IPS-20b (cell line): ENCODE results near the gene DIAPH2.

Source experiments
- H3K27ac ChIP-seq: one replicate; pipeline ENCODE4 v1.5.1; 2013; ENCODE audit warnings: low read length
- H3K27me3 ChIP-seq: 2 replicates; pipeline ENCODE4 v1.6.1; 2013; ENCODE audit warnings: mild to moderate bottlenecking, low read length, inconsistent platforms; ENCODE audit not compliant: insufficient read depth
- H3K36me3 ChIP-seq: 2 replicates; pipeline ENCODE4 v1.6.1; 2013; ENCODE audit warnings: low read depth, mild to moderate bottlenecking, inconsistent platforms, low read length, moderate library complexity; ENCODE audit not compliant: insufficient read depth
- H3K4me1 ChIP-seq: 2 replicates; pipeline ENCODE4 v1.6.1; 2013; ENCODE audit warnings: mild to moderate bottlenecking, control low read depth, inconsistent platforms, low read length, moderate library complexity; ENCODE audit not compliant: insufficient read depth
- H3K4me3 ChIP-seq: 2 replicates; pipeline ENCODE4 v1.5.1; 2013; ENCODE audit warnings: mild to moderate bottlenecking, low read length, inconsistent platforms
- H3K9ac ChIP-seq: 2 replicates; pipeline ENCODE4 v1.6.1; 2013; ENCODE audit warnings: low read depth, mild to moderate bottlenecking, inconsistent platforms, low read length, moderate library complexity
- H3K9me3 ChIP-seq: 2 replicates; pipeline ENCODE4 v1.6.1; 2013; ENCODE audit warnings: mild to moderate bottlenecking, low read depth, low read length, inconsistent platforms; ENCODE audit not compliant: insufficient read depth

DIAPH2 gene

DNA sequence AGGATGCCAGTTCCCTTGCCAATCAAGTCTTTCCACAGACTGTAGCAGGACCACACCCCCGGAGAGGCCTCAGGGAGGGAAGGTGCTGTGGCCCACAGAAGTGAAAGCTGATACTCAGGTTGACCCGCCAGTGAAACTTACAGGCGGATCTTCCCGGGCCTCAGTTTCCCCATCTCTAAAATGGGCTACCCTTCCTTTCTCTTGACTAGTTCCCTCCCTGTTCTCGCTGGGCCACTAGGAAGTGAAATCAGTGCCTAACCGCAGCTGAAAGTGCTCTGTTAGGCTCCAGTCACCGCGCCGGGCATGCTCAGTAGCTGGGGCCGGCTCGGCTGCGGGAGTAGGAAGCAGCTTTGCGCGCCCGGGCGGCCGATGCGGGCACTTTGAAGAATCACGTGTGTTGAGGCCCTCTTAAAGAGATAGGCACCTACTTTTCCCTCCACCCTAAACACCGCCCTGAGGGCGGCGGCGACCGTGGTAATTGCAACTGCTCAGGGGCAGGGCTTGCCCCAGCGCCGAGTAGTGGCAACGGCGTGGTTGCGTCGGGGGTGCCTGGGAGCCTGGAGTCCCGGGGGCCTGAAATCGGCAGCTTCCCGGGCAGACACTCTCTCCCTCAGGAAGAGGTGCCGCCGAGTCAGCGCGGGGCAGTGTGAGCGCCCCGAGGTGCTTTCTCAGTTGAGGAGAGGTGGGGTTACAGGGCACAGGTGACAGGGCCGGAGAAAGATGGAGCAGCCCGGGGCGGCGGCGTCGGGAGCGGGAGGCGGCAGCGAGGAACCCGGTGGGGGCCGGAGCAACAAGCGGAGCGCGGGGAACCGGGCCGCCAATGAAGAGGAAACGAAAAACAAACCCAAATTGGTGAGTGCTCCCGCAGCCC is at the start of gene DIAPH2:
TSS of gene DIAPH2 (plus strand) at position 504 of the 871 bp plus-strand sequence.
- Histone ChIP-seq H3K4me3 (peak within 1 kb of the TSS; percentile 79), H3K27ac (no peak within 1 kb of the TSS), H3K9me3 (no peaks in the 10 kb centered on the region), H3K9ac (peak within 1 kb of the TSS; percentile 68; the same call in 1 of the 2 replicates), H3K27me3 (peaks cover 7% of the 10 kb centered on the region; the same call in 1 of the 2 replicates), H3K36me3 (no peaks in the 10 kb centered on the region), H3K4me1 (peaks cover 3% of the 10 kb centered on the region; the same call in 1 of the 2 replicates)

DNA sequence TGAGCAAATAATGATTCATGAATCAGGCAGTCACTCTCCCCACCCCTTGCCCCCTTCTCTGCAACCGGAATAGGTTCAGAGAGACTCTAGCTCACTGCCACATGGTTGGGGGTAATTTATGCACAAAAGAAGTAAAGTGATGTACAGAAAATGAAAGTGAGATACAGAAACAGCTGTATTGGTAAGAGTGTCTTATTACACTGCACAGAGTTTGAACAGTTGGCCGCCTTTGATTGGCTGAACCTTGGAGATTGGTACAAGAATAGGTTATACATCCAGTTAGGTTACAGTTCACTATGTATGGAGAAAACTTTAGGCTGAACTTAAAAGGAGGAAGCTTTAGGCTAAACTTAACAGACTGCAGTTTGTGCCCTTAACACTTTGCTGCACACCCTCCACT is 34.6 kb upstream of the DIAPH2 start:
- no peaks in the 10 kb centered on the region for H3K9me3 ChIP-seq
- no peak overlapping the region for H3K4me3 ChIP-seq
- no peaks in the 10 kb centered on the region for H3K27me3 ChIP-seq
- no peak overlapping the region for H3K27ac ChIP-seq
- no peak overlapping the region for H3K9ac ChIP-seq
- H3K36me3 ChIP-seq, result no peaks in the 10 kb centered on the region
- H3K4me1 ChIP-seq, result no peaks in the 10 kb centered on the region

DNA sequence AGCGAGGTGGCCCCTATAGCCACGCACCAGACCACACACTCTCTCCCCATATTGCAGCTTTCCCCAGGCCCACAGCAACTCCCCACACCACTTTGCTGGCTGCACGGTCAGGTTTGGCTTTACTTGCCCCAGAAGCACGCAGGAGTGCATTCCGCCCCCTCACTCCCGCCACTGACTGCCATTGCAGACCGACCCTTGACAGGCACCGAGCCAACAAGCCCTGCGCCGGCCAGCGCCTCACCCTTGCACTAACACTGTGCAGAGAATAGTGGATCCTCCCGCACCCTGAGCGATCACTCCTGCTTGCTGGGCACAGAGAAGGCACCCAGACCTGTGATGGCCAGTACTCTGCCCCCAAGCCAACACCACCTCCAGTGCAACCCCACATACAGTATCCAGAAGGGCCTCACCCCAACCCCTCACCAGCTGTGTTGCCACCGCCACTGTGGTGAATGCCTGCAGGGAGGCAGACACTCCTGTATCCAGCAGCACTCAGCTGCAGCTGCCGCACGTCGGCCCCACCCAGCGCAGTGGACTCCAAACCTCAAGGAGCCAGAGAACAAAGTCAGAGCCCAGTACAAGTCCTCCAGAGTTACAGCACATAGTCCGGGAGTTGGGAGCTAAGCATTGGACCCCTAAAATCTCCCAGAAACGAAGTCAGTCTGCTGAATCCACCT is 28.6 kb upstream of the DIAPH2 start:
- H3K36me3 ChIP-seq, result no peaks in the 10 kb centered on the region
- no peaks in the 10 kb centered on the region for H3K4me1 ChIP-seq
- no peaks in the 10 kb centered on the region for H3K27me3 ChIP-seq
- H3K9me3 ChIP-seq, result no peaks in the 10 kb centered on the region
- H3K4me3 ChIP-seq, result no peak overlapping the region
- H3K27ac ChIP-seq, result no peak overlapping the region
- no peak overlapping the region for H3K9ac ChIP-seq

DNA sequence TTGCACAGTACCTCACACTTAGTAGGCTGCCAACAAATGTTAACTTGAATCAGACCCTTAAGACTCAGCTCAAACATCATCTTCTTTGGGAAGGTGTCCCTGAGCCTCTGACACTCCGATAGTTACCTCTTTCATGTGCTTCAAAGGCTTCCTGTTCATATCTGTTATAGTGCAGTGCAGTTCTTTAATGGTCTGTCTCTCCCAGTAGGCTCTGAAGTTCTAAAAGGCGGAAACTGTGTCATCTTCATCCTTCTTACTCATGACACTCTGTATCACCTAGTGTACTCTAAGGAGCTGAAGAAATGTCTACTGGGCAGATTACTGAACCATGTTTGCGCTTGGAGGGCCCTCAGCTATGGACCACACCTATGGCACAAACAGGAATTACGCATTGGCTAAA is 2.1 kb upstream of the DIAPH2 start:
- Histone ChIP-seq H3K9ac (no peak overlapping the region), H3K36me3 (no peaks in the 10 kb centered on the region), H3K4me3 (no peak overlapping the region), H3K9me3 (no peaks in the 10 kb centered on the region), H3K27me3 (peaks cover 7% of the 10 kb centered on the region; the same call in 1 of the 2 replicates), H3K27ac (no peak overlapping the region), H3K4me1 (no peaks in the 10 kb centered on the region)

DNA sequence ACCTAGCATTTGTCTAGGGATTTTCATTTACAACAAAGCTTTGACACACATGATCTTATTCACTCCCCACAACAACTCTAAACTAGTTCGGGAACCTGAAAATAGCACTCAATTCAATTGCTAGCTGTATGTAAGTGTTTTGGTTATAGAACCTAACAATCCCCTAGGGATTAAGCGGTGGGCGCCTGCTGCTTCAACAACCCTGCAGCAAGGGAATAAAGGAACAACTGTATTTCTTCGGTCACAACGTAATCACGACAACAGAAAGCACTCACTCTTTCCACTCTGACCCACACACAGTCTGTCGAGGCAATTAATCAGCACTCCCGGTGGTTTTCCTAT is 674 bp upstream of the DIAPH2 start:
- H3K4me1 ChIP-seq, result no peaks in the 10 kb centered on the region; the same call in 1 of the 2 replicates
- H3K36me3 ChIP-seq, result no peaks in the 10 kb centered on the region
- peak overlapping the region; percentile 79; the same call in 1 of the 2 replicates for H3K4me3 ChIP-seq
- no peak overlapping the region for H3K9ac ChIP-seq
- H3K27ac ChIP-seq, result no peak overlapping the region
- no peaks in the 10 kb centered on the region for H3K9me3 ChIP-seq
- peaks cover 7% of the 10 kb centered on the region; the same call in 1 of the 2 replicates for H3K27me3 ChIP-seq

DNA sequence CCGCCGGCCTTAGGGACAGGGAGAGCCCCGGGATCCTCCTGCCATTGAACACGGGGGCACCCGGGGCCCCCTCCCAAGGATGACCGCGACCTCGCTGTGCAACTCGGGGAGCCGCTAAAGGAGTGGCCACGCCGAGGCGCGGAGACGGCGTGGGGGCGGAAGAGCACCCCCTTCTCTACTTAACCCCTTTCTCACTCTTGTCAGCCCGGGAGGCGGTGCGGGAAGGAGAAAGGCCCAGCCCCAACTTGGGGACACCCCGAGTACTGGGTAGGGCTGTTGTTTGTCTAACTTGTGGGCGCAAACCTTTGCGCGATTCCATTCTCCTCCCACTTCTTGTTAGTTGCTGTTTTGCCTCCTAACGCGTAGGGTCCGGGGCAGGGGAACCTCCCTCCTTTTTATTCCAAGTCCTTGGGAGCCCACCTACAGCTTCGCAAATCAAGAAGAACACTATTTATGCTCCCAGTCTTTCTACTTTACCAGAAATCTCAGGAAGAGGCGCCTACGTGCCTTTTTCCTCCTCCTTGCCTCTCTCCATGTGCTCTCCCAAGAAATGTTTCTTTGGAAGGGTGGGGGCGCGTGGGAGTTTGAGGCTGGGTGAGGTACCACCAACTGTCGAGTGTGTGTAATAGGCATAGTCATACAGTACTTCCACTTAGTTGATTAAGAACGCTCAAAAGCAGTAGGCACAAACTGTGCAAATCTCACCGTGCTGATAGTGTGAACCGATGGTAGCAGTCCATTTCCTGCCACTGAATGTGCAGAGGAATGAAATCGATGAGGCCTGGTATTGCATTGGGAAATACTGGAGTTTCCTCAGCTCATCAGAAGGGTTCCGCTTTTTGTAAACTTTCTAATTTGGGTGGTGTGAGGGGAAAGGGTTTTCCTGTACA is 813 bp downstream of the DIAPH2 start:
- Histone ChIP-seq H3K36me3 (no peaks in the 10 kb centered on the region), H3K9me3 (no peaks in the 10 kb centered on the region), H3K4me3 (peak overlapping the region; percentile 79), H3K9ac (peak overlapping the region; percentile 68; the same call in 1 of the 2 replicates), H3K4me1 (peaks cover 5% of the 10 kb centered on the region; the same call in 1 of the 2 replicates), H3K27me3 (peaks cover 7% of the 10 kb centered on the region; the same call in 1 of the 2 replicates), H3K27ac (no peak overlapping the region)

DNA sequence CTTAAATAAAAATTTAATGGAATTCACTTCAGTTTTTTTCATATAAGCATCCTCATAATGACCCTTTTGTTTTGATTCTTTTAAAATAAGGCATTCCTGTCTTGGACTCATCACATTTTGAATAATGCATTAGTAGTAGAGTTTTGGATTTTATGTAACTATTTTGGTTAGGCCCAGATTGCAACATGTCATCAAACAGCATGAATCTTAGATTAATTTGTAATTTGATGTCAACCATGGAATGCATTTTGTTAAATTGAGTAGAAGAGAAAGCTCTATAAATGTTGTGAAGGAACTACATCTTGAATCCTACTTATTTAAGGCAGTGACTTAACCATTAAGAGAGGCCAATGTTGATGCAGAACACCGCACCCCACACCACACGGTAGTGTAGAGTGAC is 3.1 kb downstream of the DIAPH2 start:
- Histone ChIP-seq H3K9me3 (no peaks in the 10 kb centered on the region), H3K27ac (no peak overlapping the region), H3K4me3 (no peak overlapping the region), H3K4me1 (peaks cover 9% of the 10 kb centered on the region; the same call in 1 of the 2 replicates), H3K27me3 (peaks cover 7% of the 10 kb centered on the region; the same call in 1 of the 2 replicates), H3K9ac (no peak overlapping the region), H3K36me3 (no peaks in the 10 kb centered on the region)

DNA sequence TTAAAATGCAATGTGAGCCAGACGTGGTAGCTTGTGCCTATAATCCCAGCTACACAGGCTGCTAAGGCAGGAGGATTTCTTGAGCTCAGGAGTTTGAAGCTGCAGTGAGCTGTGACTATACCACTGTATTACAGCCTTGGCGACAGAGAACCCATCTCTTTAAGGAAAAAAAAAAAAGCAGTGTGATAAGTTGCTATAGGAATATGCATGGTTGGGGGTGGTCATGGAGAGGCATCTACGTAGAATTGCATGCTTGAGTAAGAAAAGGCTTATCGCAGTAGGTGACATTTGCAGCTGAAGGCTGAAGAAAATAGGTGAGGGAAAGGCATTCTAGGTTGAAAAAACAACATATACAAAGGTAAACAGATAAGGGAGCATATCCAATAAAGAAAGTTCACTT is 4.1 kb downstream of the DIAPH2 start:
- H3K4me1 ChIP-seq, result peaks cover 9% of the 10 kb centered on the region; the same call in 1 of the 2 replicates
- H3K9me3 ChIP-seq, result no peaks in the 10 kb centered on the region
- peak overlapping the region; percentile 84 for H3K27ac ChIP-seq
- H3K9ac ChIP-seq, result peak overlapping the region; percentile 15; the same call in 1 of the 2 replicates
- peaks cover 7% of the 10 kb centered on the region; the same call in 1 of the 2 replicates for H3K27me3 ChIP-seq
- no peaks in the 10 kb centered on the region for H3K36me3 ChIP-seq
- H3K4me3 ChIP-seq, result peak overlapping the region; percentile 43

DNA sequence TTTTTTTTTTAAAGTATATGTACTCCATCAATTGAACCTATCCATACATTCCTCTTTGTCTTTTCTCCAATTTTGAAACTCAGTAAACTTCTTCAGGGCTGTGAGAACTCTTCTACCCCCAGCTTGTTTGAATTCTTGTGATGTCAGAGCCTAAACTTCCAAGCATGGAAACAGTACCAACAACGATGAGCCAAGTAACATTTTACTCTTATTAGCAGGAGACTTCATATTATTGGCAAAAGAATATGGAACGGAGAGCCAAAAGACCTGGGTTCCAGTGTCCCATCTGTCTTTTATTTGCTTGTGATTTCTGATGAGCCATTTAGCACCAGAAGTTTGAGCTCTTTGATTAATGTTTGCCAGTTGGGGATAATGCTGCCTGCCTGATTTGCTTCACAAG is 5.3 kb downstream of the DIAPH2 start:
- Histone ChIP-seq H3K4me1 (peaks cover 9% of the 10 kb centered on the region; the same call in 1 of the 2 replicates), H3K9me3 (no peaks in the 10 kb centered on the region), H3K36me3 (no peaks in the 10 kb centered on the region), H3K4me3 (no peak overlapping the region), H3K27ac (no peak overlapping the region), H3K9ac (no peak overlapping the region), H3K27me3 (peaks cover 7% of the 10 kb centered on the region; the same call in 1 of the 2 replicates)

DNA sequence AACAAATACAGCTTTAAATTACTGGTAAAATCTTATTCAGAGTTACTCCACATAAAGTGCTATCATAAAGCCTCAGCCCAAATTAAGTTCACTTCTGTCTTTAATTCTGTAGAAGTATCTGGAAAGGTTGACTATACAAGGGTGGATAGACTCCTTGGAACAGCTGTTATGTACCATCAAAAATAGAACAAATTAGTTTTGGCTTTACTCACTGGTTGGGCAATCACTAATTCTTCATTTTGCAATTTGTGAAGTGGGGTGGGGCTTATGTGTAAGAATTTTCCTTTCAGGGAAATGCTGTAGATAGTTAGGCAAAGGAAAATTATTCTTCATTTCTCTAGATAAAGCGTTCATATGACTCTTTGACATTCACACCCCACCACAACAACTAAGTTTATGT is 7.8 kb downstream of the DIAPH2 start:
- no peak overlapping the region for H3K27ac ChIP-seq

DNA sequence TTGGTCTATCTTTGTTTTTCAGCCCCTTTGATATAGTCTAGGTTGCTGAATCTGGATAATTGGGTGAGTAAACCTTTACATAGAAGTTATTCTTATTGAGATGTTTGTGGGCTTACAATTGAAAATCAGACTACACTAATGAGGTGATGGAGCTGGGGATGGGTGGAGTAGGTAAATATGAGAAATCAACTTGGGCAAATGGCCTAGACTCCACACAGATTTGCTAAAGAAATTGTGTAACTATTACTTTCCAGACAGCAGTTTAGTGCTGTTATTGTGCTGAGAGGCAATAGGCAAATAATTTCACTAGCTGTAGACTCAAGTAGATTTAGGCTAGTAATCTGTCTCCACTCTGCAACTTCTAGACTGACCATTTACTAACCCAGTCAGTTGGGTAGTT is 8.2 kb downstream of the DIAPH2 start:
- no peaks in the 10 kb centered on the region for H3K9me3 ChIP-seq
- no peak overlapping the region for H3K27ac ChIP-seq
- no peaks in the 10 kb centered on the region for H3K27me3 ChIP-seq
- peaks cover 9% of the 10 kb centered on the region; the same call in 1 of the 2 replicates for H3K4me1 ChIP-seq
- H3K9ac ChIP-seq, result no peak overlapping the region
- H3K4me3 ChIP-seq, result no peak overlapping the region
- H3K36me3 ChIP-seq, result no peaks in the 10 kb centered on the region

More for the DNA sequence above, 7.8 kb downstream of the DIAPH2 start:
- H3K4me1 ChIP-seq, result peaks cover 9% of the 10 kb centered on the region; the same call in 1 of the 2 replicates
- H3K4me3 ChIP-seq, result no peak overlapping the region
- no peak overlapping the region for H3K9ac ChIP-seq
- H3K9me3 ChIP-seq, result no peaks in the 10 kb centered on the region
- H3K36me3 ChIP-seq, result no peaks in the 10 kb centered on the region
- H3K27me3 ChIP-seq, result no peaks in the 10 kb centered on the region
